Activated T-helper 2 cell treated with anti-CD3 and anti-CD28 coated beads, Interferon-gamma antibody, Interleukin-2, Interleukin-4, amounts not matched to agents 10 μg/mL and 5 μg/mL and 100 μg/mL, durations not matched to agents 14 hours and 24 hours and 36 hours (primary cell): ENCODE results near the gene GGACT. TPM values are rescaled to one million over a fixed set of nuclear protein-coding genes. Genes with fewer than 3 reads are reported as not detected.

Source experiments
- DNase-seq: peaks from one replicate; pipeline ENCODE4 v3.0.0; 2021; ENCODE audit warnings: low spot score
- H3K27ac Mint-ChIP-seq: one replicate; pipeline ENCODE4 v1.8.0; 2021; ENCODE audit warnings: mixed read lengths
- H3K27me3 Mint-ChIP-seq: one replicate; pipeline ENCODE4 v1.8.0; 2021; ENCODE audit warnings: low read depth, mixed read lengths
- H3K36me3 Mint-ChIP-seq: one replicate; pipeline ENCODE4 v1.8.0; 2021; ENCODE audit warnings: low read depth, mixed read lengths
- H3K4me1 Mint-ChIP-seq: one replicate; pipeline ENCODE4 v1.8.0; 2021; ENCODE audit warnings: low read depth, mixed read lengths
- H3K4me3 Mint-ChIP-seq: one replicate; pipeline ENCODE4 v1.8.0; 2021; ENCODE audit warnings: low read depth, mild to moderate bottlenecking, moderate library complexity, mixed read lengths
- H3K9me3 Mint-ChIP-seq: one replicate; pipeline ENCODE4 v1.8.0; 2021; ENCODE audit warnings: mixed read lengths
- intact Hi-C: fragments of 100-400 bp; cut with micrococcal nuclease; formaldehyde crosslinking; loops from one replicate; pipeline ENCODE4 v1.15.1; 2023
- total RNA-seq: library from RNA; stranded (reverse); gene quantifications from 2 replicates; pipeline ENCODE4 v1.2.3, GENCODE V29; 2022

The GGACT gene
- total RNA-seq, 1 donor from 2014 or later: 5.5 TPM

- H3K4me1 Mint-ChIP-seq: no peaks in the 10 kb centered on the region
- H3K27me3 Mint-ChIP-seq: peaks cover 4% of the 10 kb centered on the region
- no peak for DNase-seq
- H3K9me3 Mint-ChIP-seq: no peaks in the 10 kb centered on the region
- intact Hi-C loops: no loop called here
- H3K4me3 Mint-ChIP-seq: no peak overlapping the region
- no peaks in the 10 kb centered on the region for H3K36me3 Mint-ChIP-seq
- H3K27ac Mint-ChIP-seq: no peak overlapping the region
Measured at GRCh38 chr13:100561599-100562204, 26.9 kb downstream of the GGACT start.

GRCh38 chr13:100561158-100561499, 27.5 kb downstream of the GGACT start:
- Mint-ChIP-seq H3K4me3 (no peak overlapping the region), H3K27me3 (peaks cover 4% of the 10 kb centered on the region), H3K4me1 (no peaks in the 10 kb centered on the region), H3K27ac (no peak overlapping the region), H3K9me3 (no peaks in the 10 kb centered on the region), H3K36me3 (no peaks in the 10 kb centered on the region)
- no peak for DNase-seq
- intact Hi-C loops: no loop called here

- intact Hi-C loops: no loop called here
- Mint-ChIP-seq H3K4me3 (no peak overlapping the region), H3K36me3 (no peaks in the 10 kb centered on the region), H3K9me3 (no peaks in the 10 kb centered on the region), H3K27ac (no peak overlapping the region), H3K4me1 (no peaks in the 10 kb centered on the region), H3K27me3 (peaks cover 4% of the 10 kb centered on the region)
- no peak for DNase-seq
Measured at GRCh38 chr13:100560498-100561157, 28.0 kb downstream of the GGACT start.

- Mint-ChIP-seq H3K27me3 (peaks cover 4% of the 10 kb centered on the region), H3K9me3 (no peaks in the 10 kb centered on the region), H3K36me3 (no peaks in the 10 kb centered on the region), H3K27ac (no peak overlapping the region), H3K4me3 (no peak overlapping the region), H3K4me1 (no peaks in the 10 kb centered on the region)
- DNase-seq: no peak
- intact Hi-C loops: no loop called here
Measured at GRCh38 chr13:100559886-100560285, 28.7 kb downstream of the GGACT start.

- no peak for DNase-seq
- no peaks in the 10 kb centered on the region for H3K36me3 Mint-ChIP-seq
- no peak overlapping the region for H3K4me3 Mint-ChIP-seq
- H3K4me1 Mint-ChIP-seq: no peaks in the 10 kb centered on the region
- peaks cover 7% of the 10 kb centered on the region for H3K27me3 Mint-ChIP-seq
- no peaks in the 10 kb centered on the region for H3K9me3 Mint-ChIP-seq
- intact Hi-C loops: no loop called here
- no peak overlapping the region for H3K27ac Mint-ChIP-seq
Measured at GRCh38 chr13:100552755-100553154, 35.8 kb downstream of the GGACT start.

GRCh38 chr13:100549316-100549715, 39.3 kb downstream of the GGACT start:
- no peak overlapping the region for H3K27ac Mint-ChIP-seq
- no peak overlapping the region for H3K4me3 Mint-ChIP-seq
- intact Hi-C loops: no loop called here
- peaks cover 3% of the 10 kb centered on the region for H3K27me3 Mint-ChIP-seq
- DNase-seq: no peak
- no peaks in the 10 kb centered on the region for H3K9me3 Mint-ChIP-seq
- no peaks in the 10 kb centered on the region for H3K36me3 Mint-ChIP-seq
- H3K4me1 Mint-ChIP-seq: no peaks in the 10 kb centered on the region

GRCh38 chr13:100547791-100548201, 40.8 kb downstream of the GGACT start:
- no peak overlapping the region for H3K4me3 Mint-ChIP-seq
- H3K36me3 Mint-ChIP-seq: no peaks in the 10 kb centered on the region
- intact Hi-C loops: no loop called here
- DNase-seq: no peak
- H3K27me3 Mint-ChIP-seq: no peaks in the 10 kb centered on the region
- peaks cover 1% of the 10 kb centered on the region for H3K4me1 Mint-ChIP-seq
- H3K27ac Mint-ChIP-seq: no peak overlapping the region
- H3K9me3 Mint-ChIP-seq: no peaks in the 10 kb centered on the region

- Mint-ChIP-seq H3K27ac (no peak overlapping the region), H3K27me3 (no peaks in the 10 kb centered on the region), H3K4me3 (no peak overlapping the region), H3K36me3 (no peaks in the 10 kb centered on the region), H3K4me1 (peaks cover 8% of the 10 kb centered on the region), H3K9me3 (no peaks in the 10 kb centered on the region)
- intact Hi-C loops: no loop called here
- no peak for DNase-seq
Measured at GRCh38 chr13:100546713-100547405, 41.7 kb downstream of the GGACT start.

- H3K4me3 Mint-ChIP-seq: no peak overlapping the region
- H3K27ac Mint-ChIP-seq: no peak overlapping the region
- H3K27me3 Mint-ChIP-seq: peaks cover 3% of the 10 kb centered on the region
- no peaks in the 10 kb centered on the region for H3K9me3 Mint-ChIP-seq
- peaks cover 8% of the 10 kb centered on the region for H3K4me1 Mint-ChIP-seq
- H3K36me3 Mint-ChIP-seq: peaks cover 3% of the 10 kb centered on the region
- DNase-seq: no peak
- intact Hi-C loops: no loop called here
Measured at GRCh38 chr13:100545684-100546061, 42.9 kb downstream of the GGACT start.

- Mint-ChIP-seq H3K9me3 (no peaks in the 10 kb centered on the region), H3K27ac (no peak overlapping the region), H3K4me3 (no peak overlapping the region), H3K27me3 (peaks cover 7% of the 10 kb centered on the region), H3K36me3 (peaks cover 3% of the 10 kb centered on the region), H3K4me1 (peaks cover 10% of the 10 kb centered on the region)
- intact Hi-C loops: no loop called here
- DNase-seq: no peak
Measured at GRCh38 chr13:100544866-100545683, 43.5 kb downstream of the GGACT start.

- no peaks in the 10 kb centered on the region for H3K9me3 Mint-ChIP-seq
- intact Hi-C loops: no loop called here
- no peak overlapping the region for H3K27ac Mint-ChIP-seq
- no peak overlapping the region for H3K4me3 Mint-ChIP-seq
- peaks cover 8% of the 10 kb centered on the region for H3K27me3 Mint-ChIP-seq
- H3K4me1 Mint-ChIP-seq: peaks cover 10% of the 10 kb centered on the region
- DNase-seq: no peak
- peaks cover 3% of the 10 kb centered on the region for H3K36me3 Mint-ChIP-seq
Measured at GRCh38 chr13:100543872-100544602, 44.6 kb downstream of the GGACT start.

- Mint-ChIP-seq H3K36me3 (peaks cover 3% of the 10 kb centered on the region), H3K27ac (no peak overlapping the region), H3K27me3 (peaks cover 8% of the 10 kb centered on the region), H3K4me1 (peaks cover 15% of the 10 kb centered on the region), H3K4me3 (no peak overlapping the region), H3K9me3 (no peaks in the 10 kb centered on the region)
- intact Hi-C loops: no loop called here
- DNase-seq: no peak
Measured at GRCh38 chr13:100542826-100543156, 45.8 kb downstream of the GGACT start.
